Endothelial cell of umbilical vein (primary cell): Measurements from ENCODE around the gene TWIST2. TPM values are rescaled to one million over a fixed set of nuclear protein-coding genes. Genes with fewer than 3 reads are reported as not detected.
A peak's percentile ranks its signal among the peaks of the same experiment; 100 is the strongest.

Experiments
- BruUV-seq: library from RNA; stranded (reverse); fragments of 400-500 nt; replicated peaks from 2 replicates; lab custom pipeline; 2021; lab: Mats Ljungman, UMichigan
- CTCF ChIA-PET: fragments of 300-600, 350-600 bp; sonication (Branson Sonifier 250); formaldehyde crosslinking; loops from one replicate; lab custom pipeline; 2021; ENCODE audit warnings: antibody characterized with exemption, inconsistent platforms; lab: Charles Lee
- POLR2A ChIA-PET: fragments of 300-600, 350-600 bp; sonication (Branson Sonifier 250); formaldehyde crosslinking; loops from one replicate; lab custom pipeline; 2021; ENCODE audit warnings: antibody characterized with exemption, inconsistent platforms; lab: Charles Lee
- DNase-seq: peaks from one replicate; pipeline ENCODE4 v3.0.0-alpha.2; 2011; ENCODE audit warnings: low read depth, low spot score
- FAIRE-seq: peaks from 2 replicates; lab custom pipeline; 2011; peaks lifted over from hg19 to GRCh38; lab: Jason Lieb, UNC
- H2AFZ ChIP-seq: 2 replicates; pipeline ENCODE4 v1.6.0; 2012; ENCODE audit warnings: low read depth, low read length, control low read depth, inconsistent platforms
- H3K27ac ChIP-seq: 2 replicates; pipeline ENCODE4 v1.5.1; 2011; ENCODE audit warnings: low read depth, mild to moderate bottlenecking, control low read depth, low read length, moderate library complexity; ENCODE audit not compliant: insufficient read depth
- H3K27me3 ChIP-seq, 2 experiments: 2 replicates each; pipeline versions ENCODE4 v1.6.0 to v1.6.1; 2011; ENCODE audit warnings: low read length in 2 of 2, mixed read lengths in 1 of 2; ENCODE audit not compliant: control insufficient read depth in 2 of 2, insufficient read depth in 2 of 2
- H3K36me3 ChIP-seq, 2 experiments: 2 replicates in 1 of 2; 3 replicates in 1 of 2; pipeline ENCODE4 v1.5.1; 2011; ENCODE audit warnings: low read length in 2 of 2, mild to moderate bottlenecking in 1 of 2, moderate library complexity in 1 of 2; ENCODE audit not compliant: control insufficient read depth in 2 of 2, insufficient read depth in 2 of 2; ENCODE audit errors: extremely low read depth in 1 of 2
- H3K4me1 ChIP-seq: 3 replicates; pipeline ENCODE4 v1.5.1; 2011; ENCODE audit warnings: mild to moderate bottlenecking, low read length; ENCODE audit not compliant: control insufficient read depth, insufficient read depth; ENCODE audit errors: extremely low read depth
- H3K4me2 ChIP-seq: 2 replicates; pipeline ENCODE4 v1.6.1; 2011; ENCODE audit warnings: low read length, control low read depth, mixed read lengths; ENCODE audit not compliant: insufficient read depth
- H3K4me3 ChIP-seq, 3 experiments: fragments of 200-600 bp in 1 of 3; sonication (generic), shearing (Covaris generic) in 1 of 3; replicated peaks in 1 of 3; 2 replicates each; pipeline ENCODE4 v1.5.1; 2011 to 2016; ENCODE audit warnings: control low read depth in 3 of 3, low read length in 3 of 3, mild to moderate bottlenecking in 2 of 3, inconsistent platforms in 1 of 3, low read depth in 1 of 3, moderate library complexity in 1 of 3; ENCODE audit not compliant: insufficient read depth in 1 of 3
- H3K79me2 ChIP-seq: 2 replicates; pipeline ENCODE4 v1.6.0; 2012; ENCODE audit warnings: low read length, inconsistent platforms; ENCODE audit not compliant: control insufficient read depth, insufficient read depth
- H3K9ac ChIP-seq: replicated peaks from 2 replicates; pipeline ENCODE3; 2011; ENCODE audit warnings: low read length, control low read depth; ENCODE audit not compliant: insufficient read depth; ENCODE audit errors: extremely low read depth
- H3K9me1 ChIP-seq: replicated peaks from 3 replicates; pipeline ENCODE4 v1.6.0; 2011; ENCODE audit warnings: mild to moderate bottlenecking, low read length; ENCODE audit not compliant: control insufficient read depth, insufficient read depth; ENCODE audit errors: extremely low read depth
- H3K9me3 ChIP-seq: replicated peaks from 2 replicates; pipeline ENCODE4 v1.5.1; 2012; ENCODE audit warnings: low read length, inconsistent platforms; ENCODE audit not compliant: control insufficient read depth, insufficient read depth
- H4K20me1 ChIP-seq: replicated peaks from 2 replicates; pipeline ENCODE3; 2011; ENCODE audit warnings: mild to moderate bottlenecking, low read length; ENCODE audit not compliant: control insufficient read depth, insufficient read depth; ENCODE audit errors: extremely low read depth
- EZH2 ChIP-seq: IDR thresholded peaks from 2 replicates; pipeline ENCODE4 v1.6.1; 2012; ENCODE audit warnings: borderline replicate concordance, low read depth, mild to moderate bottlenecking, moderate library complexity, low read length, inconsistent platforms; ENCODE audit not compliant: severe bottlenecking
- FOS ChIP-seq: IDR thresholded peaks from 2 replicates; pipeline ENCODE4 v1.6.1; 2011; ENCODE audit warnings: mild to moderate bottlenecking, low read length, moderate library complexity, borderline replicate concordance; ENCODE audit not compliant: insufficient read depth
- GATA2 ChIP-seq: IDR thresholded peaks from 2 replicates; pipeline ENCODE4 v1.7.0; 2011; ENCODE audit warnings: low read depth, mild to moderate bottlenecking, moderate library complexity, mixed read lengths, low read length; ENCODE audit not compliant: insufficient read length, insufficient read depth
- JUN ChIP-seq: IDR thresholded peaks from 2 replicates; pipeline ENCODE4 v1.6.1; 2011; ENCODE audit warnings: borderline replicate concordance, low read depth; ENCODE audit not compliant: insufficient read length, insufficient read depth
- MYC ChIP-seq: IDR thresholded peaks from one replicate; pipeline ENCODE4 v1.6.1; 2011; ENCODE audit warnings: mild to moderate bottlenecking, low read depth, low read length
- POLR2A ChIP-seq: IDR thresholded peaks from 2 replicates; pipeline ENCODE4 v1.6.1; 2012; ENCODE audit warnings: low read depth, mild to moderate bottlenecking, control low read depth, low read length
- POLR2AphosphoS5 ChIP-seq: IDR thresholded peaks from 2 replicates; pipeline ENCODE4 v1.6.1; 2012; ENCODE audit warnings: low read depth, mild to moderate bottlenecking, control low read depth, low read length, moderate library complexity; ENCODE audit not compliant: insufficient read depth
- dilution Hi-C: fragments of 300-500 bp; cut with MboI; formaldehyde crosslinking; loops from one replicate; pipeline ENCODE4 v1.15.0; 2019; ENCODE audit warnings: low sequenced_read_pairs; ENCODE audit not compliant: extremely low pct_ligation_motif_present
- intact Hi-C: fragments of 100-400 bp; cut with micrococcal nuclease; formaldehyde crosslinking; loops from one replicate; pipeline ENCODE4 v1.10.0; 2022
- polyA plus RNA-seq, 4 experiments: library from polyadenylated mRNA; depleted of rRNA in 3 of 4; stranded (reverse) in 3 of 4; unstranded in 1 of 4; fragments of >200 nt; gene quantifications; 2 replicates each; pipeline versions ENCODE4 v1.2.1 to v1.2.3, GENCODE V29; 2011 to 2012; ENCODE audit warnings: missing spikeins in 1 of 4
- total RNA-seq: library from RNA; stranded (reverse); gene quantifications from 2 replicates; pipeline ENCODE4 v1.2.3, GENCODE V29; 2021
- TF ChIP-seq, protein P1 (sequence below), 2 donors: IDR thresholded peaks; 1 replicate in 1 of 2; 2 replicates in 1 of 2; pipeline ENCODE4 v1.5.1; 2011; ENCODE audit warnings: low read length in 2 of 2, mild to moderate bottlenecking in 2 of 2, moderate library complexity in 2 of 2, control low read depth in 1 of 2, inconsistent platforms in 1 of 2, low read depth in 1 of 2; ENCODE audit not compliant: insufficient read depth in 1 of 2; ENCODE audit errors: extremely low read depth in 1 of 2
- TF ChIP-seq, protein P2 (sequence below): IDR thresholded peaks from 2 replicates; pipeline ENCODE4 v1.6.1; 2011; ENCODE audit not compliant: insufficient read depth, insufficient read length

TWIST2 gene
- total and polyA plus RNA-seq, 2 donors (not counting 3 experiments of a cell fraction or from before 2014, with no cell fraction given), result 2.3 to 3.4 TPM

GRCh38 chr2:238835726-238836301, 12.1 kb upstream of the TWIST2 start:
- no TSS peak for BruUV-seq
- TF ChIP-seq, protein P1, sequence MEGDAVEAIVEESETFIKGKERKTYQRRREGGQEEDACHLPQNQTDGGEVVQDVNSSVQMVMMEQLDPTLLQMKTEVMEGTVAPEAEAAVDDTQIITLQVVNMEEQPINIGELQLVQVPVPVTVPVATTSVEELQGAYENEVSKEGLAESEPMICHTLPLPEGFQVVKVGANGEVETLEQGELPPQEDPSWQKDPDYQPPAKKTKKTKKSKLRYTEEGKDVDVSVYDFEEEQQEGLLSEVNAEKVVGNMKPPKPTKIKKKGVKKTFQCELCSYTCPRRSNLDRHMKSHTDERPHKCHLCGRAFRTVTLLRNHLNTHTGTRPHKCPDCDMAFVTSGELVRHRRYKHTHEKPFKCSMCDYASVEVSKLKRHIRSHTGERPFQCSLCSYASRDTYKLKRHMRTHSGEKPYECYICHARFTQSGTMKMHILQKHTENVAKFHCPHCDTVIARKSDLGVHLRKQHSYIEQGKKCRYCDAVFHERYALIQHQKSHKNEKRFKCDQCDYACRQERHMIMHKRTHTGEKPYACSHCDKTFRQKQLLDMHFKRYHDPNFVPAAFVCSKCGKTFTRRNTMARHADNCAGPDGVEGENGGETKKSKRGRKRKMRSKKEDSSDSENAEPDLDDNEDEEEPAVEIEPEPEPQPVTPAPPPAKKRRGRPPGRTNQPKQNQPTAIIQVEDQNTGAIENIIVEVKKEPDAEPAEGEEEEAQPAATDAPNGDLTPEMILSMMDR (IDR thresholded peaks at IDR 0.05; ENCODE audit: extremely low read depth in 1 of 2, insufficient read depth in 1 of 2, low read depth in 1 of 2, low read length in 2 of 2), result peak in 1 of 2 donors; percentile 5
- TF ChIP-seq EZH2, result no peak
- Histone ChIP-seq H3K4me1 (no peaks in the 10 kb centered on the region), H3K79me2 (no peaks in the 10 kb centered on the region), H3K9me1 (no peaks in the 10 kb centered on the region), H3K9me3 (no peaks in the 10 kb centered on the region), H2AFZ (no peak overlapping the region), H3K36me3 (no peaks in the 10 kb centered on the region), H3K27ac (no peak overlapping the region), H4K20me1 (no peaks in the 10 kb centered on the region), H3K9ac (no peak overlapping the region), H3K4me2 (no peak overlapping the region), H3K27me3 (no peaks in the 10 kb centered on the region), H3K4me3 (no peak overlapping the region)
- DNase-seq (no peak), FAIRE-seq (no peak)
- dilution Hi-C loops (no loop called here), intact Hi-C loops (no loop called here)
- POLR2A ChIA-PET, result no interaction called here
- CTCF ChIA-PET, result no interaction called here

GRCh38 chr2:238838786-238839327, 9.0 kb upstream of the TWIST2 start:
- Histone ChIP-seq H3K4me1 (no peaks in the 10 kb centered on the region), H3K79me2 (no peaks in the 10 kb centered on the region), H3K9me1 (no peaks in the 10 kb centered on the region), H3K27me3 (peaks cover 2% of the 10 kb centered on the region in 2 experiments), H4K20me1 (no peaks in the 10 kb centered on the region), H3K4me2 (no peak overlapping the region), H3K9me3 (no peaks in the 10 kb centered on the region), H3K9ac (no peak overlapping the region), H2AFZ (no peak overlapping the region), H3K36me3 (no peaks in the 10 kb centered on the region), H3K4me3 (no peak overlapping the region), H3K27ac (no peak overlapping the region)
- dilution Hi-C loops (no loop called here), intact Hi-C loops (loop anchor here (1.0 kb wide), 2 partner anchors 131 to 267 kb away; no protein-coding TSS in a partner anchor)
- DNase-seq (no peak), FAIRE-seq (no peak)
- no TSS peak for BruUV-seq
- ChIA-PET CTCF (interaction anchor here (0.7 to 1.0 kb wide), 2 partner anchors 36 to 103 kb away, joined by 3 read pairs; no protein-coding TSS in a partner anchor), POLR2A (no interaction called here)
- TF ChIP-seq JUN, result no peak
- TF ChIP-seq, protein P2, sequence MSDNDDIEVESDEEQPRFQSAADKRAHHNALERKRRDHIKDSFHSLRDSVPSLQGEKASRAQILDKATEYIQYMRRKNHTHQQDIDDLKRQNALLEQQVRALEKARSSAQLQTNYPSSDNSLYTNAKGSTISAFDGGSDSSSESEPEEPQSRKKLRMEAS, result no peak
- TF ChIP-seq POLR2AphosphoS5, result no peak
- TF ChIP-seq FOS, result no peak
- no peak for TF ChIP-seq EZH2
- no peak for TF ChIP-seq POLR2A
- no peak for TF ChIP-seq MYC
- TF ChIP-seq GATA2, result no peak
- TF ChIP-seq, protein P1 (IDR thresholded peaks at IDR 0.05; ENCODE audit: extremely low read depth in 1 of 2, insufficient read depth in 1 of 2, low read depth in 1 of 2, low read length in 2 of 2), result no peak
